Suppressor macrophage (primary cell): ENCODE measurements around the gene CISH.

Source experiments
- DNase-seq, 4 experiments: peaks; one replicate each; pipeline ENCODE4 v3.0.0-alpha.2; 2020 to 2022
- total RNA-seq, 17 experiments: gene quantifications; one replicate each; lab custom pipeline; 2026; ENCODE audit warnings: mixed read lengths in 6 of 17, inconsistent platforms in 3 of 17; lab: John Stamatoyannopoulos, UW

Gene CISH
- 1.4 to 34.5 (median 6.3) reads per million in 17 experiments for total RNA-seq

- peak; percentile 94 to 98 (median 96) for DNase-seq
These were observed at the start of gene CISH for GRCh38 chr3:50611464-50612233. TSS of gene CISH (minus strand) at chr3:50611774. CDS start at chr3:50611650, 124 bp downstream.

GRCh38 chr3:50660386-50660785 lies 48.8 kb upstream of the CISH start:
- no peak for DNase-seq

GRCh38 chr3:50658831-50659230 lies 47.3 kb upstream of the CISH start:
- DNase-seq, result no peak

- peak in 1 of 4 experiments; percentile 1 for DNase-seq
These were observed 46.8 kb upstream of the CISH start for GRCh38 chr3:50658416-50658815.

- DNase-seq, result no peak
These were observed 46.2 kb upstream of the CISH start for GRCh38 chr3:50657816-50658215.

GRCh38 chr3:50657407-50657806 lies 45.8 kb upstream of the CISH start:
- peak in 1 of 4 experiments; percentile 1 for DNase-seq

- DNase-seq, result peak in 1 of 4 experiments; percentile 1
These were observed 45.0 kb upstream of the CISH start for GRCh38 chr3:50656417-50657195.

GRCh38 chr3:50655009-50655830 lies 43.6 kb upstream of the CISH start:
- DNase-seq, result peak; percentile 56 to 84 (median 72)

GRCh38 chr3:50653937-50654595 lies 42.5 kb upstream of the CISH start:
- DNase-seq, result peak in 3 of 4 experiments; percentile 52 to 53 (median 52)

GRCh38 chr3:50652709-50653108 lies 41.1 kb upstream of the CISH start:
- peak in 3 of 4 experiments; percentile 46 to 59 (median 50) for DNase-seq

- no peak for DNase-seq
These were observed 40.5 kb upstream of the CISH start for GRCh38 chr3:50651920-50652529.

GRCh38 chr3:50651445-50651844 lies 39.9 kb upstream of the CISH start:
- DNase-seq, result no peak

GRCh38 chr3:50650018-50650417 lies 38.4 kb upstream of the CISH start:
- DNase-seq, result no peak

GRCh38 chr3:50649451-50649931 lies 37.9 kb upstream of the CISH start:
- no peak for DNase-seq

- DNase-seq, result no peak
These were observed 37.4 kb upstream of the CISH start for GRCh38 chr3:50648944-50649343.

- no peak for DNase-seq
These were observed 36.7 kb upstream of the CISH start for GRCh38 chr3:50648313-50648712.

GRCh38 chr3:50645378-50645777 lies 33.8 kb upstream of the CISH start:
- no peak for DNase-seq

GRCh38 chr3:50644561-50644960 lies 33.0 kb upstream of the CISH start:
- peak in 3 of 4 experiments; percentile 30 to 47 (median 33) for DNase-seq

- DNase-seq, result no peak
These were observed 30.8 kb upstream of the CISH start for GRCh38 chr3:50642382-50642781.

GRCh38 chr3:50639055-50639494 lies 27.5 kb upstream of the CISH start:
- DNase-seq, result peak; percentile 55 to 75 (median 69)

- DNase-seq, result no peak
These were observed 26.4 kb upstream of the CISH start for GRCh38 chr3:50637945-50638344.
